Prostate gland (tissue), 2 donors: Measurements from ENCODE around the gene RAB27B. TPM values are rescaled to one million over a fixed set of nuclear protein-coding genes. Genes with fewer than 3 reads are reported as not detected.

Experiments
- DNase-seq: peaks from one replicate; pipeline ENCODE4 v3.0.0-alpha.2; 2019; ENCODE audit warnings: low spot score
- H3K27ac ChIP-seq, 2 donors: fragments of 200-600 bp; sonication (generic); 2 replicates each; pipeline ENCODE4 v1.5.1; 2017 to 2019
- H3K27me3 ChIP-seq: fragments of 200-600 bp; sonication (generic); replicated peaks from 2 replicates; pipeline ENCODE4 v1.5.1; 2019; ENCODE audit not compliant: insufficient read depth
- H3K36me3 ChIP-seq, 2 donors: fragments of 200-600 bp; sonication (generic); 1 replicate in 1 of 2; 2 replicates in 1 of 2; pipeline versions ENCODE4 v1.5.1 to v1.8.1; 2017 to 2019
- H3K4me1 ChIP-seq: fragments of 200-600 bp; sonication (generic); replicated peaks from 2 replicates; pipeline ENCODE4 v1.5.1; 2019
- H3K4me3 ChIP-seq, 2 donors: fragments of 200-600 bp; sonication (generic); 2 replicates each; pipeline ENCODE4 v1.5.1; 2017 to 2019
- H3K9me3 ChIP-seq: fragments of 200-600 bp; sonication (generic); 2 replicates; pipeline ENCODE4 v1.5.1; 2017
- CTCF ChIP-seq, 4 experiments: fragments of 200-600 bp in 2 of 4; fragments of 450-650 bp in 2 of 4; sonication (generic) in 2 of 4; IDR thresholded peaks; 1 replicate in 3 of 4; 2 replicates in 1 of 4; pipeline ENCODE4 v1.5.1; 2016 to 2019; ENCODE audit warnings: antibody characterized with exemption in 4 of 4, mild to moderate bottlenecking in 2 of 4, moderate library complexity in 2 of 4
- POLR2A ChIP-seq: fragments of 450-650 bp; IDR thresholded peaks from one replicate; pipeline ENCODE4 v1.6.1; 2016; ENCODE audit warnings: antibody characterized with exemption, mild to moderate bottlenecking
- POLR2AphosphoS5 ChIP-seq: sonication (generic); formaldehyde crosslinking; IDR thresholded peaks from one replicate; pipeline ENCODE4 v1.6.1; 2017; ENCODE audit warnings: antibody characterized with exemption
- WGBS: methylation state at CpG from one replicate; pipeline ENCODE4 v1.1.5; 2018; 5-methylcytosine and 5-hydroxymethylcytosine counted together
- intact Hi-C: fragments of 100-400 bp; cut with DNase I; formaldehyde crosslinking; loops from one replicate; pipeline ENCODE4 v1.14.2; 2022
- total RNA-seq, 2 donors: library from RNA; depleted of rRNA; stranded (reverse); fragments of >200 nt; gene quantifications; one replicate each; pipeline ENCODE4 v1.1.0, GENCODE V29; 2016

The RAB27B gene
- total RNA-seq, 2 donors from 2014 or later: 10.7 to 60.2 TPM

GRCh38 chr18:54787121-54787520 lies 41.2 kb upstream of the RAB27B start:
- H3K4me1 ChIP-seq: no peaks in the 10 kb centered on the region
- H3K27me3 ChIP-seq: no peaks in the 10 kb centered on the region
- intact Hi-C loops: no loop called here
- WGBS: 43% methylated on average over 5 of the region's 5 CpGs
- no peaks in the 10 kb centered on the region for H3K36me3 ChIP-seq
- TF ChIP-seq CTCF (IDR thresholded peaks at IDR 0.05) (no peak), POLR2AphosphoS5 (no peak), POLR2A (no peak)
- DNase-seq: no peak
- H3K27ac ChIP-seq: no peak overlapping the region
- H3K9me3 ChIP-seq: no peaks in the 10 kb centered on the region
- H3K4me3 ChIP-seq: no peak overlapping the region

- Histone ChIP-seq H3K27ac (no peak overlapping the region), H3K9me3 (no peaks in the 10 kb centered on the region), H3K36me3 (no peaks in the 10 kb centered on the region), H3K4me3 (no peak overlapping the region), H3K27me3 (no peaks in the 10 kb centered on the region), H3K4me1 (no peaks in the 10 kb centered on the region)
- DNase-seq: no peak
- TF ChIP-seq POLR2A (no peak), POLR2AphosphoS5 (no peak), CTCF (IDR thresholded peaks at IDR 0.05) (no peak)
- intact Hi-C loops: no loop called here
Observed at GRCh38 chr18:54787616-54788015, 40.7 kb upstream of the RAB27B start.

GRCh38 chr18:54790109-54790508 lies 38.2 kb upstream of the RAB27B start:
- TF ChIP-seq CTCF (IDR thresholded peaks at IDR 0.05) (no peak), POLR2AphosphoS5 (no peak), POLR2A (no peak)
- H3K27ac ChIP-seq: no peak overlapping the region
- H3K4me3 ChIP-seq: no peak overlapping the region
- no peaks in the 10 kb centered on the region for H3K4me1 ChIP-seq
- H3K36me3 ChIP-seq: no peaks in the 10 kb centered on the region
- H3K9me3 ChIP-seq: no peaks in the 10 kb centered on the region
- intact Hi-C loops: no loop called here
- no peaks in the 10 kb centered on the region for H3K27me3 ChIP-seq
- WGBS: 64% methylated on average over 1 of the region's 1 CpG
- no peak for DNase-seq

- Histone ChIP-seq H3K4me3 (no peak overlapping the region), H3K27me3 (no peaks in the 10 kb centered on the region), H3K4me1 (no peaks in the 10 kb centered on the region), H3K27ac (no peak overlapping the region), H3K9me3 (no peaks in the 10 kb centered on the region), H3K36me3 (no peaks in the 10 kb centered on the region)
- TF ChIP-seq CTCF (IDR thresholded peaks at IDR 0.05) (no peak), POLR2AphosphoS5 (no peak), POLR2A (no peak)
- WGBS: 91% methylated on average over 12 of the region's 12 CpGs
- intact Hi-C loops: no loop called here
- no peak for DNase-seq
Observed at GRCh38 chr18:54791657-54792056, 36.6 kb upstream of the RAB27B start.

GRCh38 chr18:54792079-54792478 lies 36.2 kb upstream of the RAB27B start:
- WGBS: 88% methylated on average over 9 of the region's 9 CpGs
- H3K27me3 ChIP-seq: no peaks in the 10 kb centered on the region
- intact Hi-C loops: no loop called here

More at GRCh38 chr18:54792079-54792478, 36.2 kb upstream of the RAB27B start:
- TF ChIP-seq CTCF (IDR thresholded peaks at IDR 0.05) (no peak), POLR2A (no peak), POLR2AphosphoS5 (no peak)
- no peaks in the 10 kb centered on the region for H3K36me3 ChIP-seq
- no peak overlapping the region for H3K4me3 ChIP-seq
- H3K9me3 ChIP-seq: no peaks in the 10 kb centered on the region
- no peak overlapping the region for H3K27ac ChIP-seq
- DNase-seq: no peak
- no peaks in the 10 kb centered on the region for H3K4me1 ChIP-seq
